ENCODE data around the gene CRIP2.

CRIP2 gene

DNA sequence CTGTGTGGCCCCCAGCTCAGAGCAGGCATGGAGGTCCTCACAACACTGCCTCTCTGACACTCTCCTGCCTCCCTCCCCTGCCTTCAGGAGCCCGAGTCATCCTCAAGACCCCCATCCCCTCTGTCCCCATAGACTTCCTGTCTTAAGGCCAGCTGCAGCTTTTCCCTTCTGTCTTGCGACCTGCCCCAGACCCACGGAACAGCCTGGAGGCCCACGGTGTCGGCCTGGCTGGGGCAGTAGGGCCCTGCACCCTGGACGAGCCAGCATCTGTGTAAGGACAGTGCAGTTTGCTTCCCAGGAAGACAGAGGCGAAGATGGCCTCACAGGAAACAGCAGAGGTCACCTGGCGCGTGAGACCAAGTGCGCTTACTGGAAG lies 26.1 kb downstream of the CRIP2 start:
- DNase-seq = no peak

DNA sequence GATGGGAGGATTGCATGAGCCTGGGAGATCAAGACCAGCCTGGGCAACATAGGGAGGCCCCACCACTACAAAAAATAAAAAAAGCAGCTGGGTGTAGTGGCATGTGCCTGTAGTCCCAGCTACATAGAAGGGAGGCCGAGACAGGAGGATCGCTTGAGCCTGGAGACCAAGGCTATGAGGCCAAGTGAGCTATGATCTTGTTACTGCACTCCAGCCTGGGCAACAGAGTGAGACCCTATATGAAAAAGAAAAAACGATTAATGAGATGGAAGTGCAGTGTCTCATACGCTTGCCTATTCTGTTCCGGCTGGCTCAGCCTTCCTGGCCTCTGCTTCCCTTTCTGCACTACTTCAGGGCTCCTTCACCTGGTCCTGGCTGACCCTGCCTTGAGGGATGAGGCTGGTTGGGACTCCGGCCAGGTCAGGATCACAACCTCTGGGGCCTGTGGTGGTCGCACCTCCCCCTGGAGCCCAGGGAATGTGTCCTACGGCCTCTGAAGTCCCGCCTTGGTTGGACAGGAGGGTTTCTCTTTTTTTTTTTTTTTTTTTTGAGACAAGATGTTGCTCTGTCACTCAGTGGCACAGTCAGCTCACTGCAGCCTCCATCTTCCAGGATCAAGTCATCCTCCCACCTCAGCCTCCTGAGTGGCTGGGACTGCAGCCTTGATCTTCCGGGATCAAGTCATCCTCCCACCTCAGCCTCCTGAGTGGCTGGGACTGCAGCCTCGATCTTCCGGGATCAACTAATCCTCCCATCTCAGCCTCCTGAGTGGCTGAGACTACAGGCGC lies 27.1 kb downstream of the CRIP2 start:
- no peak for DNase-seq

DNA sequence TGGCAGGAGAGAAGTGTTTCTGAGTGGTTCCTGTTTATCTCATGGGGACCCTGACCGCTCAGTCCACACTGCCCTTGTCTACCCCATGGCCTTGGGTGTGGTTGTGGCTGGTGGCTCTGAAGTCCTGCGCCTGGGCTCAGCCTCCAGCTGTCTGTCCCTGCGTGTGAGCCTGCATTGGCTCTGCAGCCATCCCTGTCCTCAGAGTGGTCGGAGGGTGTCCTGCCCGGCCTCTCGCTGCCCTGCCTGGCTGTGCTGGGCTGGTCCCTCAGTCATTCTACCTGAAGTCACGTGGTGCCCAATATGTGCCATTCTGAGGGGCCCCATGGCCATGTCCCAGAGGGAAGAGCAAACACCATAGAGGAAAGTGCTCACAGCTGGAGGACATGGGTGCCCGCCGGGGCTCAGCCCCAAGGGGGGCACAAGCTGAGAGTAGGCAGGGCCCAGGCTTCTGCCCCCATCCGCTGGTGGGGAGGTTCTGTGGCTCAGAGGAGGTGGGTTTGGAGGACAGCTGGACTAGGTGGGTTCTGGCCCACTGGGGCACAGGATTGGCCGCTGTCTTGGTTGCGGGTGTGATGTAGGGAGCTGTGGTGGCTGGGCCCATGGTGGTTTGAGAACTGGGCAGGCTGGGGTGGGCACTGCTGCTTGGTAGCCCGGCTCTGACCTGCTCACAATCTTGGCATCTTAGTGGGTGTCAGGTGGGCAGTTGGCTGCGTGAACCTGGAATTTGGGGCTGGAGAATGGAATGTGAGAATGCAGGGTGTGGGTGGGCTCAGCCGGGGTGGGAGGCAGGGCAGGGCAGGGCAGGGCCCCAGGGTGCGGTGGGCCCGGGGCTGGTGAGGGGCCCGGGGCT lies 28.1 kb downstream of the CRIP2 start:
- DNase-seq = no peak

DNA sequence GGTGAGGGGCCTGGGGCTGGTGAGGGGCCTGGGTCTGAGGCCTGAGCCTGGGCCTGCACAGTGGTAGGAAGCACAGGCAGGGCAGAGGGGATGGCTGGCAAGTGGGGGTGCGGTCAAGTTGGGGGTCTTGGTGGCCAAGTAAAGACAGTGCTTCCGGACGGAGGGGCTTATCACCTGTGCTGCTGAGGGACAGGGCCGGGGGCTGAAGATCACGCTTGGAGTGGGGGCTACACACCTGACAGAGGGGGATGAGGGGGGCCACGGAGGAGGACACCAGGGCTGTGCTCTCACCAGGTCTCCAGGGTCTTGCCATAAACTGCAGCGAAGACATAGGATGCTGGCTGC lies 28.6 kb downstream of the CRIP2 start:
- DNase-seq = no peak

DNA sequence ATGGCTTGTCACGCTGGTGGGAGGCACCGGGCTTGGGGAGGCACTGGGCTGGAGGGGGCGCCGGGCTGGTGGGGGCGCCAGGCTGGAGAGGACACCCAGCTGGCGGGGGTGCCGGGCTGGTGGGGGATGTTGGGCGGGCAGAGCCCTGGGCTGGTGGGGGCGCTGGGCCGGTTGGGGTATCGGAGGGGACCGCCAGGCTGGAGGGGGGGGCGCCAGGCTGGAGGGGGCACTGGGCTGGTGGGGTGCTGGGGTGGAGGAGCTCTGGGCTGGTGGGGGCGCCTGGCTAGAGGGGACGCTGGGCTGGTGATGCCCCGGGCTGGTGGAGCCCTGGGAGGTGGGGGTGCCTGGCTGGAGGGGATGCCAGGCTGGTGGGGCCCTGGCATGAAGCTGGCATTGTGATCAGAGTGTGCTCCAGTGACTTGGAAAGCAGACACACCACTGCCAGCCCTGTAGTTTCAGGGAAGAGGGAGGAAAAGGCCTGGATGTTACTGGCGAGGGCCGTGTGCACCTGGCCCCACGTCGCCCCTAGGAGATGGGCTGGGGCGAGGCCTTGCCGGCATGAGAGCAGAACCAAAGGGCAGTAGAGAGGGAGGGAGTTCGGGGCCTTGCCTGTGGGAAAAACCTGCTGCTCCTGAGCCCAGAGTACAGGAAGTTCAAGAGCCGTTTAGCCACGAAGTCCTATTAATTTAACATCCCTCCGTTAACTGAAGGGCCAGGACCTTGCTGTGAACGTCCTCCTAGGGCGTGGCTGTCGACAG lies 29.5 kb downstream of the CRIP2 start:
- DNase-seq = no peak

DNA sequence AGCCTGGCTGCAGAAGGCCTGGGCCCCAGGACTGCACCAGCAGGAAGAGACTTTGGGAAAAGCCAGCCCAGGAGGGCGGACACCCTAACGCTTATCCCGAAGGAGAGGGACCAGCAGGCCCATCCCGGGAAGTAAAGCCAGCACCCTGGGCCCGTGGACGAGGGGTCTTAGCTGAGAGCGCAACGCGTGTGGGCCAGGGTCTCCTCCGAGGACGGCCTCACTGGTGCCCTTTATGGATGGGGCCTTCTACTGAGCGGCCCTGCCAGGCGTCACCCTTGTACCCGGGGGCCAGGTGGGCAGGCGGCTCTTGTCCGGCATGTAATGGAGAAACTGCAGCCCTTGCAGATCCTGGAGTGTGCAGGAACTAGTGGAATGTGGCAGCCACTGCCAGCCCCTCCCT lies 30.5 kb downstream of the CRIP2 start:
- DNase-seq = no peak

DNA sequence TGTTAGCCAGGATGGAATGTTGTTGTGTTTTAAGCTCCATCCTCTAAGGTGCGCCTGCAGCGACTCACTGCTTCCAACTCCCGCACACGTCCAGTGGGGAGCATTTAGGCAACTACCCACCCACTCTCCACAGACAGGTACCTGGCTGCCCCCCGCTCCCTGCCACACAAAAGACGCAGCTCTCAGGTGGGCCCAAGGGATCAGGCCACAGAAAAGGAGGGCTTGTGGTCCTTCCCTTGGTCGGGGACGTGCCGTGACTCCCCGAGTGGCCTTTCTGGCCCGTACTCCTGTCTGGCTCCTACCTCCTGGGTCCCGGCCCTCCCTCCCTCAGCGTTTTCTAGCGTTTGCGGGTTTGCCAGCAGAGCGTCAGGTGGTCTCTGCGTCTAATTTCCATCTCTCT lies 32.6 kb downstream of the CRIP2 start:
- DNase-seq = no peak

DNA sequence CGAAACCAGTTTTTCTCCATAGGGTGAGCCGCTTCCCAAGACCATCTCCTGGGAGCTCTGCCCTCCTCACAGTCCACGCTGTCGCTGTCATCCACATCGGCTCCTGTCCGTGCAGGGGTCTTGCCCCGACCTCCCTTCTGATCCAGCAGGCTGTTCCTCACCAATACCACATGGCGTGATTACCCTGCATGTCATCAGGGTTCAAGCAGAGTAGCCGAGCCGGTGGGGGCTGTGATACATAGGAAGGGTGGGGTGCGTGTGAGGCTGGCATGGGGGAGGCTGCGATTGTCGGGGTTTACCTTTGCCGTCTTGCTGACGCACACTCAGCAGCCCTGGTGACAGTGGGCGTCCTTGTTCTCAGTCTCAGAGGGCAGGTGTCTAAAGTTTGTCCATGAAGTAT lies 33.4 kb downstream of the CRIP2 start:
- no peak for DNase-seq

DNA sequence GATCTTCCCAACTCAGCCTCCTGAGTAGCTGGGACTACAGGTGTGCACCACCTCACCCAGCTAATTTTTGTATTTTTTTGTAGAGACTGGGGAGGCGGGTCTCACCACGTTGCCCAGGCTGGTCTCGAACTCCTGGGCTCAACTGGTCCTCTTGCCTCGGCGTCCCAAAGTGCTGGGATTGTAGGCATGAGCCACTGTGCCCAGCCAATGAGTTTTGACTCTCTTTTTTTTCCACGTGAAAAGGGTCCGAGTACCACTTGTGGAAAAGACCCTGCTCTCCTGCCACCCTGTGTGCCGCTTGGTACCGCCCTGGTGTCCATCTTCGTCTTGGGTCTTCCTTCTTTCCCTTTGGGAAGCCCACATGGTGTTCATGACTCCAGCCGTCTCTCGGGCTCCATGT lies 34.0 kb downstream of the CRIP2 start:
- DNase-seq = no peak

DNA sequence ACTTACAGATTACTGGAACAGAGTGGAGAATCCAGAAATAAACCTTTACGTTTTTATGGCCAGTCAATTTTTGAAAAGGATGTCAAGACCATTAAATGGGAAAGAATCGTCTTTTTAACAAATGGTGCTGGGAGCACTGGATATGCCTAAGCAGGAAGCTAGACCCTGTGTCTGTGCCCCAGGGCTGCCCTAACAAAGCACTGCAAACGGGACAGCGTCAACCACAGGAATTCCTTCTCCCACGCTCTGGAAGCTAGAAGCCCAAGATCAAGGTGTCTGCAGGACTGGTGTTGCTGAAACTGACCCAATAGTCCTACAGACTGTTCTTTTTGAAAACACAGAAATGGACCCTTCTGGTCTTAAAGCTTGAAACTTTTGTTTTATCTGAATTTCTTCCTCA lies 42.5 kb downstream of the CRIP2 start:
- DNase-seq = no peak

DNA sequence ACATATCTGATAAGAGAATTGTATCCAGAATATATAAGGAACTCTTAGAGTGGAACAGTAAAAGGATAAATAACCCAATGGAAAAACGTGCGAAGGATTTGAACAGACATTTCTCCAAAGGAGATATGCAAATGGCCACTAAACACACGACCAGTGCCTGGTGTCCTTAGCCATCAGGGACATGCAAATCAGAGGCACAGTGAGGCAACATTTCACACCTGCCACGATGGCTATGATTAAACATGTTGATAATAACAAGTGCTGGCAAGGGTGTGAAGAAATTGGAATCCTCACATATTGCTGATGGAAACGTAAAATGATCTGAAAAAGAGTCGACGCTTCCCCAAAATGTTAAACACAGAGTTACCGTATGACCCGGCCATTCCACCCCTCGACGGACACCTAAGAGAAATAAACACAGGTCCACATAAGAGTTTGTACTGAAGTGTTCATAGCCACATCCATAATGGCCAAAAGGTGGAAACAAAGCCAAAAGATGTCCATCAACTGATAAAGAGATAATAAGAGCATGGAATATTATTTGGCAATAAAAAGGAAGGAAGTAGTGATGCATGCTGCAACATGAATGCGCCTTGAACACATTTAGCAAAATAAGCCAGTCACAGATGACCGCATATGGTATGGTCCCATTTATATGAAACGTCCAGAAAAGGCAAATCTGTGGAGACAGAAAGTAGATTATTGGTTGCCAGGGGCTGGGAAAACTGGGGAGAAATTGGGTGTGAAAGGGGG lies 45.5 kb downstream of the CRIP2 start:
- no peak for DNase-seq

DNA sequence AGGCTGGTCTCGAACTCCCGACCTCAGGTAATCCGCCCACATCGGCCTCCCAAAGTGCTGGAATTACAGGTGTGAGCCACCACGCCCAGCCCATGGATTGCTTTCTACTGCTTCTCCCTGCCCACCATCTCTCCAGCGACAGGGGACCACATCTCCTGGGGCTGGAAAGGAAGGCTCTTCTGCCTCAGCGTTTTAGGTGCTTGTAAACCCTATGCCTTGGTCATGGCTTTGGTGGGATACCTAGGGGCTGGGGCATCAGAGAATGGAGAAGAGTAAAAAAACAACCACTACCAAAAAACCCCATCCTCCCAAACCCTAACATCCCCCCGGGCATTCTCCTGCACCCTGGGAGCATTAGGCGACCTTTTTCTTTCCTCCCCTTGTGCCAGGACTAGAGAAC lies 50.7 kb downstream of the CRIP2 start:
- DNase-seq = no peak

DNA sequence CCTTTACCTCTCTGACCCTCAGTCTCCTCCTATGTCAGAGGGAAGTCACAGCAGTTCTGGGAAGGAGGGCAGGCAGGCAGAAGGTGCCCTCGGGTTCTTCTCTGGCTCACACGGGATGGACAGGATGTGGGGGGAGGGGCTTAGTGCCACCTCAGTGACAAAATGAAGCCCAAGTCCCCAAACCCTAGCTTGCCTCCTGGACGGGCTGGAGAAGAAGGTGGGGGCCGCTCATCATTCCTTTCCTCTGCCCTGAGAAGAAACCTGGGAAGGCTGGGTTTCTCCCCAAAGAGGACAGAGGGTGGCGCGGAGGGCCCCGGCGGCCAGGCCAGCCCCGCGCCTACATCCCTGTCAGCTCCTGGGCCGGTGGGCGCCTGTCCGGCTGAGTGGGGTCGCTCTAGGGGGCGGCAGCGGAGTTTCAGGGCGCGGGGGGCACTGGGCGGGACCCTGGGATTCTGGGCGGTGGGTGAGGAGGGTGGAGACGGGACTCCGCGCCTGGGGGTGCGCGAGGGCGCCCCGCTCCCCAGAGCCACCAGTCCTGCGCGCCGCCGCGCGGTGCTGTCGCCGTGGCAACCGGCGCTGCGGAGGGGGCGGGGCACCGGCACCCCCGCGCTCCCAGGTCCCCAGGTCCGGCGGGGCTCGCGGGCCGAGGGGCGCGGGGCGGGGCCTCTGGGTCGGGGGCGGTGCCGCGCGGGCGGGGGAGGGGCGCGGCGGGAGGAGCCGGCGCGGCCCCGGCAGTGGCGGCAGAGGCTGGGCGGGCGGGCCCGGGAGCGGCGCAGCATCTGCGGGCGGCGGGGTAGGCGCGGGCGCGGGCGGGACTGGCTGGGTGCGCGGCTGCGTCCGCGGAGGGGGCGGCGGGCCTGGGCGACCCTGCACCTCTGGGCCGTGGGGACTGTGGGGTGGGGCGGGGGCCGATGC lies 51.5 kb downstream of the CRIP2 start, which contains the start of gene TMEM121:
Gene TMEM121 (plus strand): TSS at position 723 of the 915 bp plus-strand sequence. CDS start 2,252 bp downstream, outside the sequence.
- no peak for DNase-seq

DNA sequence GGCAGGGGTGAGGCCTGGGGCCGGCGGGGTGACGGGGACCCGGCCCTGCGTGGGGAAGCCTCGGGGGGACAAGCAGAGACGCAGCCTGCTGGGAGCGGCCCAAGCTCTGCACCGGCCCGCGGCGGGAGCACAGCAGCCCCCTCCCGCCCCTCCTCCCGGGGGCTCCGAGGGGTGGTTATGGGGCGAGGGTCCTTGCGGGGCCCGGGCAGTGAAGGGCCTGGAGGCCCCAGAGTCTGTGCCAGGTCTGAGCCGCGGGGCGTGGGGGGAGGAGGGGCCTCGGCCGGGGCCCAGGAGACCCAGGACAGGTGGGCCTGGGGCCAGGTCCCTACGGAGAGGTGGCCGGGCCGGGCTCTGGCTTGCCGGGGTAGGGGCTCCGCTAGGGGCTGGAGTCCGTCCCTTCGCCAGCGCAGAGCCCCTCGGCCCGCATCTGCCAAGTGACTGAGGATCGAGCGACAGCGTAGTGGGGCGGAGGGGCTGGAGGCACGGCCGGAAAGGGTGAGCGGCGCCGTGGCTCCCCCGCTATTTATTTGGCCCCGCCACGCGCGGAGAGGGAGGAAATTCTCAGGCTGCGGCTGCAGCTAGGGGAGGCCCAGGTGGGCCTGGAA lies 52.3 kb downstream of the CRIP2 start:
- no peak for DNase-seq

DNA sequence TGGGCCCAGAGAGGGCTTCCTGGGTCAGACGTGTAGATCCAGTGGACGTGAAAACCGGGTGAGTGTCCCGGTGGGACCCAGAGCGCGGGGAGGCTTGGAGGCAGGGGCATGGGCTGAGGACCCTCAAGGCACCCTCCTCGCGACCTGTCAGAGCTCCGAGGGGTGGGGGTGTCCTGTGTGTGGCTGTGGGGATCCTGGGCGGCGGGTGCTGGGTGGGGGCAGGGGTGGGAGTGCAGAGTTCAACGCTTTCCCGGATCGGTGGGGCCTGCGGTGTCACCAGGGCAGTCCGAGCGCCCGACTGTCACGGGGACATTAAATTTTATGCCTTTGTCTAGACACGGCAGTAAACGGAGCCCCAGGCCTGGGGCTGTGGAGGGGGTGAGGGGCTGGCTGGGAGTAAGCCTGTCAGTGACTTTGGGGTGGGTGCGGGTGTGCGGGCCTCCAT lies 52.8 kb downstream of the CRIP2 start:
- DNase-seq = no peak

DNA sequence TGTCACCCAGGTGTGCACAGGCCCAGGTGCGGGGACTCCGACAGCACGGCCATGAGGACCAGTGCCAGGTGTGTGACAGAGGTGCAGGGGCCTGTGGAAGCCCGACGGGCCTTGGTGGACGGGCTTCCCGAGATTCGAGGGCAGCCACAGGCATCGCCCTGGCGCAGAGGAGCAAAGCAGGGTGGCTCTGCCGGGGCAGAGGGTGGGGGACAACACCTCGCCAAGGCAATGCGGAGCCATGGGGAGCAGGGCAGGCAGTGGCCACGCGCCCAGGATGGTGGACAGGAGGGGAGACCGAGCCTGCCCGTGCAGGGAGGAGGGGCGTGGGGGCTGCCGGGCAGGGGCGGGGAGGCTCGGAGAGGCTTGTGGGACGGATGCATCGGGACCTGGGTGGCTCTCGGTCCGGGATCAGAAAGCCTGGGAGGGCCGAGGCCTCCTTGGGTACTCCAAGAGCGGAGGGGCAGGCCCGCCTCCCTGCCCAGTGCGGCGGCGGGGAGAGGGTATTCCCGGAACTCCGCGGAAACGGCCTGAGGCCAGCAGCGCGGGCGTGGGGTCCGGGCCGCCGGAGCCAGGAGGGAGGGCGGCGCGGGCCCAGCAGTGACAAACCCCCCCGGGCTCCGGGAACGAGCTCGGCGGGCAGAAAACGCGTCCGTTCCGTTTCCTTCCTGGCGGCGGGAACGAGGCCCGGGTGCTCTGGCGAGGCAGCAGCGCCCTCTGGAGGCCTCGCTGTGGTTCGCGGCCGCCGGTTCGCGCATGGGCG lies 53.4 kb downstream of the CRIP2 start:
- no peak for DNase-seq

DNA sequence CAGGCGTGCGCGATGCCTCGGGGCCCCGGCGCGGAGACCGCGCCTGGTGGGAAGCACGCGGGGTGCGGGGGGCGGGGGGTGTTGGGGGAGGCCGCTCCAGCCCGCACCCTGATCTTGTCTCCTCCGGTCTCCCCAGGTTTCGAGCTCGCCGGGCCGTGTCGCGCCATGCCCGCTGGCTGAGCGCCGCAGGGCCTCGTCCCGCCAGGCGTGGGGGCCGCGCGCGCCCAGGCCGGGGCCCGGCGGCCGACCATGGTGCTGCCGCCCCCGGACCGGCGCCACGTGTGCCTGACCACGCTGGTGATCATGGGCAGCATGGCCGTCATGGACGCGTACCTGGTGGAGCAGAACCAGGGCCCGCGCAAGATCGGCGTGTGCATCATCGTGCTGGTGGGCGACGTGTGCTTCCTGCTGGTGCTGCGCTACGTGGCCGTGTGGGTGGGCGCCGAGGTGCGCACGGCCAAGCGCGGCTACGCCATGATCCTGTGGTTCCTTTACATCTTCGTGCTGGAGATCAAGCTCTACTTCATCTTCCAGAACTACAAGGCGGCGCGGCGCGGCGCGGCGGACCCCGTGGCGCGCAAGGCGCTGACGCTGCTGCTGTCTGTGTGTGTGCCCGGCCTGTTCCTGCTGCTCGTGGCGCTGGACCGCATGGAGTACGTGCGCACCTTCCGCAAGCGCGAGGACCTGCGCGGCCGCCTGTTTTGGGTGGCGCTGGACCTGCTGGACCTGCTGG lies 54.1 kb downstream of the CRIP2 start:
- DNase-seq = no peak

DNA sequence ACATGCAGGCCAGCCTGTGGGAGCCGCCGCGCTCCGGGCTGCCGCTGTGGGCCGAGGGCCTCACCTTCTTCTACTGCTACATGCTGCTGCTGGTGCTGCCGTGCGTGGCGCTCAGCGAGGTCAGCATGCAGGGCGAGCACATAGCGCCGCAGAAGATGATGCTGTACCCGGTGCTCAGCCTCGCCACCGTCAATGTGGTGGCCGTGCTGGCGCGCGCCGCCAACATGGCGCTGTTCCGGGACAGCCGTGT lies 54.6 kb downstream of the CRIP2 start:
- DNase-seq = no peak
